ENCODE measurements around the gene ACTR5.

ACTR5 gene

GRCh38 chr20:38799203-38799602 lies 50.9 kb downstream of the ACTR5 start:
- Histone ChIP-seq H3K9me3 (ENCODE audit: low read depth, low read length) (no peaks in the 10 kb centered on the region), H3K4me3 (no peak overlapping the region), H3K27ac (no peak overlapping the region), H3K36me3 (ENCODE audit: insufficient read depth, low read length) (no peaks in the 10 kb centered on the region), H3K9ac (ENCODE audit: insufficient read length) (no peak overlapping the region)
- TF ChIP-seq POLR2AphosphoS5 (IDR thresholded peaks at IDR 0.05; ENCODE audit: borderline replicate concordance, low read depth, low read length) = no peak
- TF ChIP-seq FOXP2 (optimal IDR thresholded peaks at IDR 0.05; ENCODE audit: control extremely low read depth, extremely low read length, insufficient read depth) = no peak
- no peak for TF ChIP-seq EZH2 (IDR thresholded peaks at IDR 0.05)
- no peak for DNase-seq (ENCODE audit: low read depth, low spot score)

- Histone ChIP-seq H3K4me3 (no peak overlapping the region), H3K9me3 (ENCODE audit: low read depth, low read length) (no peaks in the 10 kb centered on the region), H3K36me3 (ENCODE audit: insufficient read depth, low read length) (no peaks in the 10 kb centered on the region), H3K9ac (ENCODE audit: insufficient read length) (no peak overlapping the region), H3K27ac (no peak overlapping the region)
- no peak for TF ChIP-seq POLR2AphosphoS5 (IDR thresholded peaks at IDR 0.05; ENCODE audit: borderline replicate concordance, low read depth, low read length)
- no peak for TF ChIP-seq EZH2 (IDR thresholded peaks at IDR 0.05)
- TF ChIP-seq FOXP2 (optimal IDR thresholded peaks at IDR 0.05; ENCODE audit: control extremely low read depth, extremely low read length, insufficient read depth) = no peak
- no peak for DNase-seq (ENCODE audit: low read depth, low spot score)
Measured at GRCh38 chr20:38800882-38801281, 52.6 kb downstream of the ACTR5 start.

GRCh38 chr20:38804221-38804620 lies 56.0 kb downstream of the ACTR5 start:
- TF ChIP-seq EZH2 (IDR thresholded peaks at IDR 0.05) = no peak
- no peak for TF ChIP-seq POLR2AphosphoS5 (IDR thresholded peaks at IDR 0.05; ENCODE audit: borderline replicate concordance, low read depth, low read length)
- no peak for TF ChIP-seq FOXP2 (optimal IDR thresholded peaks at IDR 0.05; ENCODE audit: control extremely low read depth, extremely low read length, insufficient read depth)
- no peak overlapping the region for H3K27ac ChIP-seq
- no peaks in the 10 kb centered on the region for H3K36me3 ChIP-seq (ENCODE audit: insufficient read depth, low read length)
- no peak for DNase-seq (ENCODE audit: low read depth, low spot score)
- H3K9ac ChIP-seq (ENCODE audit: insufficient read length) = no peak overlapping the region
- H3K9me3 ChIP-seq (ENCODE audit: low read depth, low read length) = no peaks in the 10 kb centered on the region
- H3K4me3 ChIP-seq = no peak overlapping the region

- H3K36me3 ChIP-seq (ENCODE audit: insufficient read depth, low read length) = no peaks in the 10 kb centered on the region
- no peak overlapping the region for H3K27ac ChIP-seq
- H3K9me3 ChIP-seq (ENCODE audit: low read depth, low read length) = no peaks in the 10 kb centered on the region
- TF ChIP-seq EZH2 (IDR thresholded peaks at IDR 0.05) (no peak), FOXP2 (optimal IDR thresholded peaks at IDR 0.05; ENCODE audit: control extremely low read depth, extremely low read length, insufficient read depth) (no peak), POLR2AphosphoS5 (IDR thresholded peaks at IDR 0.05; ENCODE audit: borderline replicate concordance, low read depth, low read length) (no peak)
- H3K4me3 ChIP-seq = peak overlapping the region; percentile 69; the same call in 1 of the 2 replicates
- no peak overlapping the region for H3K9ac ChIP-seq (ENCODE audit: insufficient read length)
- DNase-seq (ENCODE audit: low read depth, low spot score) = no peak
Measured at GRCh38 chr20:38804682-38805501, 56.6 kb downstream of the ACTR5 start.

- Histone ChIP-seq H3K36me3 (ENCODE audit: insufficient read depth, low read length) (no peaks in the 10 kb centered on the region), H3K9ac (ENCODE audit: insufficient read length) (no peak within 1 kb of the TSS), H3K27ac (no peak within 1 kb of the TSS), H3K4me3 (peak within 1 kb of the TSS; percentile 69), H3K9me3 (ENCODE audit: low read depth, low read length) (no peaks in the 10 kb centered on the region)
- DNase-seq (ENCODE audit: low read depth, low spot score) = no peak
- TF ChIP-seq POLR2AphosphoS5 (IDR thresholded peaks at IDR 0.05; ENCODE audit: borderline replicate concordance, low read depth, low read length) = no peak
- TF ChIP-seq EZH2 (IDR thresholded peaks at IDR 0.05) = no peak
- no peak for TF ChIP-seq FOXP2 (optimal IDR thresholded peaks at IDR 0.05; ENCODE audit: control extremely low read depth, extremely low read length, insufficient read depth)
Measured at GRCh38 chr20:38805502-38805957, 57.3 kb downstream of the ACTR5 start, which contains the start of gene PPP1R16B. Gene PPP1R16B (plus strand): TSS chr20:38805697. CDS start chr20:38835926, 30,229 bp downstream.

GRCh38 chr20:38805958-38806854 lies 57.9 kb downstream of the ACTR5 start:
- TF ChIP-seq FOXP2 (optimal IDR thresholded peaks at IDR 0.05; ENCODE audit: control extremely low read depth, extremely low read length, insufficient read depth) = no peak
- TF ChIP-seq POLR2AphosphoS5 (IDR thresholded peaks at IDR 0.05; ENCODE audit: borderline replicate concordance, low read depth, low read length) = no peak
- peak; percentile 83 for TF ChIP-seq EZH2 (IDR thresholded peaks at IDR 0.05)
- Histone ChIP-seq H3K4me3 (peak overlapping the region; percentile 69), H3K9ac (ENCODE audit: insufficient read length) (no peak overlapping the region), H3K27ac (no peak overlapping the region), H3K36me3 (ENCODE audit: insufficient read depth, low read length) (no peaks in the 10 kb centered on the region), H3K9me3 (ENCODE audit: low read depth, low read length) (no peaks in the 10 kb centered on the region)
- no peak for DNase-seq (ENCODE audit: low read depth, low spot score)

- TF ChIP-seq FOXP2 (optimal IDR thresholded peaks at IDR 0.05; ENCODE audit: control extremely low read depth, extremely low read length, insufficient read depth) = no peak
- H3K4me3 ChIP-seq = no peak overlapping the region
- H3K36me3 ChIP-seq (ENCODE audit: insufficient read depth, low read length) = no peaks in the 10 kb centered on the region
- H3K27ac ChIP-seq = no peak overlapping the region
- DNase-seq (ENCODE audit: low read depth, low spot score) = no peak
- no peak overlapping the region for H3K9ac ChIP-seq (ENCODE audit: insufficient read length)
- H3K9me3 ChIP-seq (ENCODE audit: low read depth, low read length) = no peaks in the 10 kb centered on the region
Measured at GRCh38 chr20:38806855-38807655, 58.8 kb downstream of the ACTR5 start.
